Upper lobe of left lung (tissue), 6 donors: ENCODE results near the gene KIF26B. TPM values are rescaled to one million over a fixed set of nuclear protein-coding genes. Genes with fewer than 3 reads are reported as not detected.

ENCODE experiments used
- ATAC-seq, 2 donors: fragments of 200-7000 bp; cut with Tn5 transposase; one replicate each; pipeline ENCODE4 v1.9.1; 2022; ENCODE audit warnings: mild to moderate bottlenecking in 2 of 2, moderate library complexity in 2 of 2; ENCODE audit not compliant: low FRiP score in 2 of 2
- DNase-seq, 2 donors: peaks; one replicate each; pipeline ENCODE4 v3.0.0-alpha.2; 2019 to 2020
- H3K27ac ChIP-seq, 4 donors: fragments of 200-600 bp; sonication (generic); one replicate each; pipeline ENCODE4 v1.5.1; 2016 to 2019
- H3K27me3 ChIP-seq, 4 donors: fragments of 200-600 bp; sonication (generic); one replicate each; pipeline ENCODE4 v1.5.1; 2017 to 2019
- H3K36me3 ChIP-seq, 4 donors: fragments of 200-600 bp; sonication (generic); one replicate each; pipeline ENCODE4 v1.5.1; 2016 to 2019
- H3K4me1 ChIP-seq, 4 donors: fragments of 200-600 bp; sonication (generic); one replicate each; pipeline ENCODE4 v1.5.1; 2018 to 2019
- H3K4me3 ChIP-seq, 4 donors: fragments of 200-600 bp; sonication (generic); one replicate each; pipeline ENCODE4 v1.5.1; 2017 to 2019; ENCODE audit warnings: mild to moderate bottlenecking in 2 of 4, moderate library complexity in 1 of 4
- H3K9me3 ChIP-seq, 4 donors: fragments of 200-600 bp; sonication (generic); one replicate each; pipeline ENCODE4 v1.5.1; 2018 to 2019
- EP300 ChIP-seq, 4 donors: sonication (generic); formaldehyde crosslinking; IDR thresholded peaks; one replicate each; pipeline ENCODE4 v1.5.1; 2017; ENCODE audit warnings: antibody characterized with exemption in 4 of 4, control low read depth in 2 of 4
- POLR2A ChIP-seq, 4 donors: fragments of 450-650 bp; IDR thresholded peaks; one replicate each; pipeline ENCODE4 v1.5.1; 2016 to 2017; ENCODE audit warnings: antibody characterized with exemption in 4 of 4, mild to moderate bottlenecking in 2 of 4
- POLR2AphosphoS5 ChIP-seq, 2 donors: sonication (generic); formaldehyde crosslinking; IDR thresholded peaks; one replicate each; pipeline ENCODE4 v1.5.1; 2017; ENCODE audit warnings: antibody characterized with exemption in 2 of 2
- WGBS, 2 donors: methylation state at CpG; one replicate each; pipeline ENCODE4 v1.1.5; 2017 to 2018; 5-methylcytosine and 5-hydroxymethylcytosine counted together
- small RNA-seq, 4 donors: library from RNA; depleted of rRNA; stranded (forward); fragments of <200 nt; gene quantifications; one replicate each; pipeline ENCODE3, GENCODE V24; 2016
- total RNA-seq, 6 donors: library from RNA; depleted of rRNA in 4 of 6; stranded (reverse); fragments of >200 nt in 4 of 6; gene quantifications; one replicate each; pipeline versions ENCODE4 v1.1.0 to v1.2.1, GENCODE V29; 2016 to 2021
- TF ChIP-seq, protein P1 (sequence below), 6 experiments: fragments of 450-650 bp in 4 of 6; fragments of 200-600 bp in 2 of 6; sonication (generic) in 2 of 6; IDR thresholded peaks; one replicate each; pipeline ENCODE4 v1.5.1; 2016 to 2019; ENCODE audit warnings: antibody characterized with exemption in 6 of 6
- donor health status: DM: no; HTN: no; CAD: no; lungs with moderate emphysema.
- donor health status: DM: no; HTN: yes; CAD: no; lungs with severe emphysema.

Gene KIF26B
- total RNA-seq, 6 donors from 2014 or later, result 1.2 to 4.3 (median 2.1) TPM

DNA sequence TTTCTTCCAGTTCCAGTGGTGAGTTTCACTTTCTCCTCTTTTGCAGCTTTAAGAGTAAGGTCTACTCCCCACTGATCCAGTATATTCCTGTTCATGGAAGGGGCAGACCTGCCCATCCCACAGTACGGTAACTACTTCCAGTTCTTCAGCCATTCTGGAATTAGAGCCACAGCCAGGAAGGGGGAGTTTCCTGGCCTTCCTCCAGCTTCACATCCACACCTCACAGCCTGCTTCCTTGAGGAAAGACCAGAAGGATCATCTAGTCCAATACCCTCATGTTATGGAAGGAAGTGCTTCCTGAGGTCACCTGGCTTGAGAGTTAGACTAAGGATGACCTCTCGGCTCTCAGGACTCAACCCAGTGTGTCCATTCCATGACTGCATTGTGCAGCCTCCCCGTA is 597.8 kb downstream of the KIF26B start:
- DNase-seq (no peak), ATAC-seq (no peak)
- Histone ChIP-seq H3K27ac (no peak overlapping the region), H3K9me3 (peaks cover 0 to 6% (median 0%) of the 10 kb centered on the region in 4 donors), H3K4me1 (peaks cover 0 to 3% (median 0%) of the 10 kb centered on the region in 4 donors), H3K27me3 (no peaks in the 10 kb centered on the region), H3K4me3 (no peak overlapping the region), H3K36me3 (peaks cover 0 to 8% (median 0%) of the 10 kb centered on the region in 4 donors)
- 57 to 86% methylated on average over 1 to 3 of the region's 3 CpGs for WGBS, 2 donors
- no peak for TF ChIP-seq POLR2AphosphoS5 (IDR thresholded peaks at IDR 0.05)
- no peak for TF ChIP-seq POLR2A (IDR thresholded peaks at IDR 0.05)

DNA sequence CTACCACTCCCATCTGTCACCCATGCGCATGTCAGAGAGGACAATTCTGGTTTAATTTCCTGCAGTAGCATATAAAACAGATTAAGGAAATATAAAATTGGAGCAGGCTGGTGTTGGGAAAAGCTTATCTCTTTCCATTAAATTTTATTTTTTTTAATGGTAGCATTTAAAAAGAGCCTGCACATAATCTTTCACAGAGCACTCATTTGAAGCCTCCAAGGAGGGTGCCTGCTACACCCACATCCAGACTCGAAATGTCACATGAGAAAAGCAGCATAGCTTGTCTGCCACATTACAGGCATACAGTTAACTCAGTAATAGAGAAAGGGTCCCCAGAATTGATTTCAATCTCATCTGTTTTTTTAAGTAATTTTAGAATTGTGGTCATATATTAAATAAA is 599.0 kb downstream of the KIF26B start:
- 93 to 100% methylated on average over 2 of the region's 2 CpGs for WGBS, 2 donors
- TF ChIP-seq POLR2AphosphoS5 (IDR thresholded peaks at IDR 0.05), result no peak
- TF ChIP-seq, protein P1, sequence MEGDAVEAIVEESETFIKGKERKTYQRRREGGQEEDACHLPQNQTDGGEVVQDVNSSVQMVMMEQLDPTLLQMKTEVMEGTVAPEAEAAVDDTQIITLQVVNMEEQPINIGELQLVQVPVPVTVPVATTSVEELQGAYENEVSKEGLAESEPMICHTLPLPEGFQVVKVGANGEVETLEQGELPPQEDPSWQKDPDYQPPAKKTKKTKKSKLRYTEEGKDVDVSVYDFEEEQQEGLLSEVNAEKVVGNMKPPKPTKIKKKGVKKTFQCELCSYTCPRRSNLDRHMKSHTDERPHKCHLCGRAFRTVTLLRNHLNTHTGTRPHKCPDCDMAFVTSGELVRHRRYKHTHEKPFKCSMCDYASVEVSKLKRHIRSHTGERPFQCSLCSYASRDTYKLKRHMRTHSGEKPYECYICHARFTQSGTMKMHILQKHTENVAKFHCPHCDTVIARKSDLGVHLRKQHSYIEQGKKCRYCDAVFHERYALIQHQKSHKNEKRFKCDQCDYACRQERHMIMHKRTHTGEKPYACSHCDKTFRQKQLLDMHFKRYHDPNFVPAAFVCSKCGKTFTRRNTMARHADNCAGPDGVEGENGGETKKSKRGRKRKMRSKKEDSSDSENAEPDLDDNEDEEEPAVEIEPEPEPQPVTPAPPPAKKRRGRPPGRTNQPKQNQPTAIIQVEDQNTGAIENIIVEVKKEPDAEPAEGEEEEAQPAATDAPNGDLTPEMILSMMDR (IDR thresholded peaks at IDR 0.05), result no peak
- no peak for TF ChIP-seq POLR2A (IDR thresholded peaks at IDR 0.05)
- TF ChIP-seq EP300 (IDR thresholded peaks at IDR 0.05), result no peak
- DNase-seq, result no peak
- Histone ChIP-seq H3K36me3 (peaks cover 0 to 5% (median 0%) of the 10 kb centered on the region in 4 donors), H3K27me3 (no peaks in the 10 kb centered on the region), H3K4me3 (no peak overlapping the region), H3K4me1 (peaks cover 0 to 3% (median 0%) of the 10 kb centered on the region in 4 donors), H3K9me3 (peaks cover 0 to 6% (median 0%) of the 10 kb centered on the region in 4 donors), H3K27ac (no peak overlapping the region)
- ATAC-seq, result no peak

DNA sequence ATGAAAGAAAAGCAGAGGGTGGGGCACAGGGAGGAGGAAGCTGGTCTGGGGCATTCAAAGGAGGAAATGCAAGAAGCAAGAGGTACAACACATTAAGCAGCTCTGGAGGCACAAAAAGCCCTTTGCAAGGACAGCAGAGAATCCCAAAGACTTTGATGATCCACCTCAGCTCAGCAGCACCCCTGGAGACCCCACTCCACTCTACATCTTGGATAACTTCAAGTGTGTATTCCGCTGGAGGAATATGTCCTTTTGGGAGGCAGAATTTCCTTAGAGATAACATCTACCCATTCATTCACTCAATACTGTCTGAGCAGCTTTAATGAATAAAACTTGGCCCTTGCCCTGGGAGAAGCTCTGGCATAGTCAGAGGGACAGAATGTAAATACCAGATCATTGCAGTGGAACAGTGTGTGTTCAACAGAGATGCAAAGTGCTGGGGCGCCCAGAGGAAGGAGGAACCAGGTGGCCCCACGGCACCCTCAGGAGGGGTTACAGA is 599.7 kb downstream of the KIF26B start:
- no peaks in the 10 kb centered on the region for H3K27me3 ChIP-seq
- ATAC-seq (no peak), DNase-seq (no peak)
- H3K4me3 ChIP-seq, result no peak overlapping the region
- peaks cover 0 to 3% (median 0%) of the 10 kb centered on the region in 4 donors for H3K4me1 ChIP-seq
- WGBS, 2 donors, result 57 to 61% methylated on average over 3 of the region's 3 CpGs
- no peak overlapping the region for H3K27ac ChIP-seq
- TF ChIP-seq POLR2AphosphoS5 (IDR thresholded peaks at IDR 0.05), result no peak
- no peak for TF ChIP-seq EP300 (IDR thresholded peaks at IDR 0.05)
- TF ChIP-seq, protein P1 (IDR thresholded peaks at IDR 0.05), result no peak
- no peak for TF ChIP-seq POLR2A (IDR thresholded peaks at IDR 0.05)
- H3K9me3 ChIP-seq, result peaks cover 0 to 6% (median 0%) of the 10 kb centered on the region in 4 donors
- no peaks in the 10 kb centered on the region for H3K36me3 ChIP-seq

Small RNA genes within 50 kb of the gene (small RNA-seq; reads per million reads assigned to genes)
- gene DNAJC19P8 (0 reads per million in 4 donors), gene RNU1-132P (0 reads per million in 4 donors)
